Fibroblast of lung (primary cell): ENCODE results near the gene KANTR. TPM values are rescaled to one million over a fixed set of nuclear protein-coding genes. Genes with fewer than 3 reads are reported as not detected.
A peak's percentile ranks its signal among the peaks of the same experiment; 100 is the strongest.

ENCODE experiments used
- DNase-seq, 2 donors: peaks; one replicate each; pipeline versions ENCODE4 v3.0.0 to v3.0.0-alpha.2; 2010; ENCODE audit warnings: low read depth in 2 of 2
- H2AFZ ChIP-seq: 2 replicates; pipeline ENCODE4 v1.5.1; 2012; ENCODE audit warnings: low read length, control low read depth, inconsistent platforms
- H3K27ac ChIP-seq: 2 replicates; pipeline ENCODE4 v1.5.1; 2011; ENCODE audit warnings: low read length, control low read depth; ENCODE audit not compliant: insufficient read depth
- H3K27me3 ChIP-seq: 2 replicates; pipeline ENCODE4 v1.5.1; 2011; ENCODE audit warnings: mild to moderate bottlenecking, low read length; ENCODE audit not compliant: control insufficient read depth, insufficient read depth
- H3K36me3 ChIP-seq: 2 replicates; pipeline ENCODE4 v1.5.1; 2011; ENCODE audit warnings: low read length; ENCODE audit not compliant: control insufficient read depth, insufficient read depth
- H3K4me1 ChIP-seq: 2 replicates; pipeline ENCODE4 v1.5.1; 2011; ENCODE audit warnings: low read length; ENCODE audit not compliant: control insufficient read depth, insufficient read depth; ENCODE audit errors: extremely low read depth
- H3K4me2 ChIP-seq: 2 replicates; pipeline ENCODE4 v1.5.1; 2011; ENCODE audit warnings: low read length, control low read depth; ENCODE audit not compliant: insufficient read depth; ENCODE audit errors: extremely low read depth
- H3K4me3 ChIP-seq, 4 experiments: fragments of 200-600 bp in 1 of 4; sonication (generic) in 1 of 4; replicated peaks in 1 of 4; 2 replicates each; pipeline ENCODE4 v1.5.1; 2011 to 2016; ENCODE audit warnings: low read length in 4 of 4, low read depth in 3 of 4, mild to moderate bottlenecking in 3 of 4, control low read depth in 2 of 4, inconsistent platforms in 1 of 4, mixed read lengths in 1 of 4; ENCODE audit not compliant: insufficient read depth in 1 of 4; ENCODE audit errors: control extremely low read depth in 1 of 4
- H3K79me2 ChIP-seq: 2 replicates; pipeline ENCODE4 v1.5.1; 2012; ENCODE audit warnings: mild to moderate bottlenecking, low read length, inconsistent platforms; ENCODE audit not compliant: control insufficient read depth, insufficient read depth
- H3K9ac ChIP-seq: 2 replicates; pipeline ENCODE4 v1.5.1; 2011; ENCODE audit warnings: mild to moderate bottlenecking, low read length, control low read depth; ENCODE audit not compliant: insufficient read depth
- H3K9me3 ChIP-seq: 2 replicates; pipeline ENCODE4 v1.5.1; 2012; ENCODE audit warnings: low read depth, low read length; ENCODE audit not compliant: control insufficient read depth, insufficient read depth
- H4K20me1 ChIP-seq: 2 replicates; pipeline ENCODE4 v1.5.1; 2011; ENCODE audit warnings: low read length; ENCODE audit not compliant: control insufficient read depth, insufficient read depth; ENCODE audit errors: extremely low read depth
- CTCF ChIP-seq, 2 donors: IDR thresholded peaks in 1 of 2; conservative IDR thresholded peaks in 1 of 2; 1 replicate in 1 of 2; 2 replicates in 1 of 2; pipeline ENCODE4 v1.5.1; 2011 to 2012; ENCODE audit warnings: low read length in 2 of 2, control low read depth in 1 of 2, inconsistent platforms in 1 of 2, low read depth in 1 of 2, mild to moderate bottlenecking in 1 of 2
- EZH2 ChIP-seq: IDR thresholded peaks from 2 replicates; pipeline ENCODE4 v1.5.1; 2012; ENCODE audit warnings: low read length, control low read depth, mild to moderate bottlenecking; ENCODE audit errors: missing control alignments
- polyA plus RNA-seq, 2 donors: library from polyadenylated mRNA; depleted of rRNA in 1 of 2; stranded (reverse) in 1 of 2; unstranded in 1 of 2; fragments of >200 nt; gene quantifications; 2 replicates each; pipeline ENCODE4 v1.2.1, GENCODE V29; 2011 to 2012; ENCODE audit warnings: missing spikeins in 1 of 2
- total RNA-seq: library from RNA; depleted of rRNA; stranded (reverse); fragments of >200 nt; gene quantifications from 2 replicates; pipeline ENCODE4 v1.2.1, GENCODE V29; 2014

KANTR gene
- total and polyA plus RNA-seq, 2 donors (not counting 1 experiment from before 2014, with no cell fraction given), result 2.4 to 7.1 TPM

GRCh38 chrX:53077207-53078197, 16.4 kb upstream of the KANTR start:
- no peak for DNase-seq
- H3K9ac ChIP-seq, result no peak overlapping the region
- H3K36me3 ChIP-seq, result peaks cover 3% of the 10 kb centered on the region
- TF ChIP-seq CTCF (conservative IDR thresholded peaks at IDR 0.05 in 1 of 2, IDR thresholded peaks at IDR 0.05 in 1 of 2; ENCODE audit: low read depth in 1 of 2, low read length in 2 of 2), result no peak
- no peak for TF ChIP-seq EZH2
- H4K20me1 ChIP-seq, result no peaks in the 10 kb centered on the region
- no peak overlapping the region for H3K4me2 ChIP-seq
- H3K27ac ChIP-seq, result no peak overlapping the region
- no peaks in the 10 kb centered on the region for H3K27me3 ChIP-seq
- H3K4me3 ChIP-seq, result no peak overlapping the region
- no peaks in the 10 kb centered on the region for H3K79me2 ChIP-seq
- no peaks in the 10 kb centered on the region for H3K9me3 ChIP-seq
- no peak overlapping the region for H2AFZ ChIP-seq
- no peaks in the 10 kb centered on the region for H3K4me1 ChIP-seq

GRCh38 chrX:53078943-53079342, 15.0 kb upstream of the KANTR start:
- Histone ChIP-seq H3K27me3 (no peaks in the 10 kb centered on the region), H3K4me2 (no peak overlapping the region), H3K36me3 (peaks cover 3% of the 10 kb centered on the region), H3K79me2 (no peaks in the 10 kb centered on the region), H4K20me1 (no peaks in the 10 kb centered on the region), H3K27ac (no peak overlapping the region), H2AFZ (no peak overlapping the region), H3K4me3 (no peak overlapping the region), H3K9ac (no peak overlapping the region), H3K9me3 (no peaks in the 10 kb centered on the region), H3K4me1 (peaks cover 4% of the 10 kb centered on the region)
- TF ChIP-seq CTCF (conservative IDR thresholded peaks at IDR 0.05 in 1 of 2, IDR thresholded peaks at IDR 0.05 in 1 of 2; ENCODE audit: low read depth in 1 of 2, low read length in 2 of 2) (no peak), EZH2 (no peak)
- no peak for DNase-seq

DNA sequence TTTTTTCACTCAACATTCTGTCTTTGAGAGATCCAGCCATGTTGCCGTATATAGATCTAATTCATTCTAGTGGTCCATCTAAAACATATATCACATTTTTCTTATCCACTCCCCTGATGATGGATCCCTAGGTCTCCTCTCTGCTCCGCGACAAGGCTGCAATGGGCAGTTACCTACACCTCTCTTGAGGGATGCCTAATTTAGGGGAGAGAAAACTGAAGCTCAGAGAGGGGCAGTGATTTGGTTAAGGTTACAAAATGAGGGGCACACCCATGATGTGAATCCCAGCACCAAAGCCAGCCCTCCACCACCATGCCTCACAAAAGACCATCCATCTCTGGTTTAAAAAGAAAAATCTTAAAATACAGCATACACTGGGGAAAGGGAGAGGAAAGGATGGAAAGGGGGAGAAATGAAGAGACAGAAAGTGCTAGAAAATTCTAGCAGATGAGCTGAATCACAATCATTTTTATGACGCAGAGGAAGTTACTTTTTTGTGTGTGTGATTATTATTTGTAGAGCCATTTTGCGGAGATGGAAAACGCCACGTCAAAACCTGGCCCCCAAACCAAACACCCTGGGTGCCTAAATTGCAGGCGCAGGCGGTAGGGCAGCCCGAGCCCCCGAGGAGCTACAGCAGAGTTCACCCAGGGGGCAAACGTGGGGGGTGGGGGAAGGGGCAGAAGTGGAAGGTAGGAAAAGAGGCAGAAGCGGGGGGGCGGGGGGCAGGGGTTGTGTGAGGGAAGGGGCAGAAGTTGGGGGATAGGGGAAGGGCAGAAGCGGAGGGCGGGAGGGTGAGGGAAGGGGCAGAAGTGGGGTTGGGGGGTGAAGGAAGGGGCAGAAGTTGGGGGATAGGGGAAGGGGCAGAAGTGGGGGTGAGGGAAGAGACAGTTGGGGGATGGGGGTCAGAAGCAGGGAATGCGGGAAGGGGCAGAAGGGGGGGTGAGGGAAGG, 13.0 kb upstream of the KANTR start:
- H3K9ac ChIP-seq, result no peak overlapping the region
- peak overlapping the region; percentile 1 for H3K27ac ChIP-seq
- no peak overlapping the region for H2AFZ ChIP-seq
- peaks cover 9% of the 10 kb centered on the region for H3K36me3 ChIP-seq
- peak overlapping the region in 2 of 4 experiments; percentile 28 to 36 for H3K4me3 ChIP-seq
- DNase-seq, result peak; percentile 19 to 29
- H3K27me3 ChIP-seq, result no peaks in the 10 kb centered on the region
- peak overlapping the region; percentile 40 for H3K4me2 ChIP-seq
- H3K4me1 ChIP-seq, result peaks cover 4% of the 10 kb centered on the region
- H4K20me1 ChIP-seq, result no peaks in the 10 kb centered on the region
- H3K79me2 ChIP-seq, result no peaks in the 10 kb centered on the region
- TF ChIP-seq CTCF (conservative IDR thresholded peaks at IDR 0.05 in 1 of 2, IDR thresholded peaks at IDR 0.05 in 1 of 2; ENCODE audit: low read depth in 1 of 2, low read length in 2 of 2) (no peak), EZH2 (no peak)
- no peaks in the 10 kb centered on the region for H3K9me3 ChIP-seq
